Endodermal cell (in vitro differentiated cells): ENCODE data around the gene CMTM7. TPM values are rescaled to one million over a fixed set of nuclear protein-coding genes. Genes with fewer than 3 reads are reported as not detected.
A peak's percentile ranks its signal among the peaks of the same experiment; 100 is the strongest.

Experiments used
- DNase-seq: peaks from one replicate; pipeline ENCODE4 v3.0.0-alpha.2; 2017
- H3K27ac ChIP-seq: 2 replicates; pipeline ENCODE4 v1.5.1; 2013; ENCODE audit warnings: mild to moderate bottlenecking, low read depth, low read length, moderate library complexity
- H3K27me3 ChIP-seq: 2 replicates; pipeline ENCODE4 v1.6.1; 2013; ENCODE audit warnings: mild to moderate bottlenecking, low read length, moderate library complexity; ENCODE audit not compliant: insufficient read depth, control insufficient read depth, poor library complexity, severe bottlenecking
- H3K36me3 ChIP-seq: 2 replicates; pipeline ENCODE4 v1.7.0; 2013; ENCODE audit warnings: mild to moderate bottlenecking, low read length, moderate library complexity; ENCODE audit not compliant: control insufficient read depth, insufficient read depth
- H3K4me1 ChIP-seq: one replicate; pipeline ENCODE4 v1.7.0; 2013; ENCODE audit warnings: low read length; ENCODE audit not compliant: control insufficient read depth, insufficient read depth
- H3K4me3 ChIP-seq: 2 replicates; pipeline ENCODE4 v1.5.1; 2013; ENCODE audit warnings: mild to moderate bottlenecking, low read length, moderate library complexity
- H3K9ac ChIP-seq: 2 replicates; pipeline ENCODE4 v1.6.1; 2013; ENCODE audit warnings: mild to moderate bottlenecking, low read length, moderate library complexity; ENCODE audit not compliant: poor library complexity, severe bottlenecking; ENCODE audit errors: extremely low read depth
- H3K9me3 ChIP-seq: 2 replicates; pipeline ENCODE4 v1.6.1; 2013; ENCODE audit warnings: mild to moderate bottlenecking, low read length, moderate library complexity; ENCODE audit not compliant: control insufficient read depth
- H3K27ac Mint-ChIP-seq: 2 replicates; pipeline ENCODE4 v1.8.0; 2020; ENCODE audit warnings: mixed read lengths
- H3K27me3 Mint-ChIP-seq: 2 replicates; pipeline ENCODE4 v1.8.0; 2021; ENCODE audit warnings: mild to moderate bottlenecking, mixed read lengths; ENCODE audit not compliant: insufficient read depth
- H3K36me3 Mint-ChIP-seq: 2 replicates; pipeline ENCODE4 v1.8.0; 2020; ENCODE audit warnings: low read depth, mixed read lengths
- H3K4me1 Mint-ChIP-seq: 2 replicates; pipeline ENCODE4 v1.8.0; 2020; ENCODE audit warnings: mixed read lengths
- H3K4me3 Mint-ChIP-seq: 2 replicates; pipeline ENCODE4 v1.8.0; 2020; ENCODE audit warnings: mild to moderate bottlenecking, moderate library complexity, mixed read lengths
- H3K9me3 Mint-ChIP-seq: 2 replicates; pipeline ENCODE4 v1.8.0; 2020; ENCODE audit warnings: mild to moderate bottlenecking, mixed read lengths
- WGBS, 2 experiments: methylation state at CpG; one replicate each; pipeline versions ENCODE4 v1.1.5 to v1.1.7; 2013; ENCODE audit warnings: missing lambda C conversion rate in 2 of 2, mixed read lengths in 1 of 2; ENCODE audit not compliant: insufficient coverage in 1 of 2, insufficient read length in 1 of 2; 5-methylcytosine and 5-hydroxymethylcytosine counted together
- total RNA-seq, 2 donors: library from RNA; stranded (reverse); fragmentation: NEBNext Ultra II Directional in 1 of 2; extraction: Animal tissue kit (Norgen Biotek cat#: 25700) in 1 of 2; gene quantifications; 2 replicates in 1 of 2; 3 replicates in 1 of 2; pipeline ENCODE4 v1.2.1, GENCODE V29; 2021
- TF ChIP-seq, protein P1 (sequence below): fragments of 200-600 bp; sonication (generic); conservative IDR thresholded peaks from 2 replicates; pipeline ENCODE4 v1.5.0; 2021; ENCODE audit warnings: antibody characterized with exemption, mild to moderate bottlenecking

The CMTM7 gene
- total RNA-seq, 2 donors from 2014 or later: 11.1 TPM

DNA sequence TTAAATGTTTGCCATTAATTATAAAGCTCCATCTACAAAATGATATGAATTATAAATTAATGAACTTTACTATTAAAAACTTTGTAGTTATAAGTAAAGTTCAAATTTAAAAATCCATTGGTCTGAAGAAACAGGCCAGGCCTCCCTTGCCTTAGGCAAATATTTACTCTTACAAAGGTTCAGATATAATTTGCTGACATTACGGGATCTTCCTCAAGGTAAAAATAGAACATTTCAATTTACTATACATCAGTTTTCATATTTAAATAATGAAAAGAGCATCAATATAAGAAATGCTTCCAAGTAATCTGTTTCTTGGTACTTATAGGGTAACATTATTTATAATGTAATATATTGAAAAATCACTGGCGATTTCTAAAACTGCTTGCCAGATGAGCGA is 107.3 kb downstream of the CMTM7 start:
- H3K4me3 ChIP-seq: no peak overlapping the region
- H3K27me3 ChIP-seq: no peaks in the 10 kb centered on the region
- WGBS, 2 experiments: 93 to 100% methylated on average over 2 to 3 of the region's 3 CpGs
- H3K27ac ChIP-seq: no peak overlapping the region
- no peaks in the 10 kb centered on the region for H3K27me3 Mint-ChIP-seq
- H3K4me1 Mint-ChIP-seq: peaks cover 30% of the 10 kb centered on the region
- DNase-seq: no peak
- no peak overlapping the region for H3K4me3 Mint-ChIP-seq
- TF ChIP-seq, protein P1, sequence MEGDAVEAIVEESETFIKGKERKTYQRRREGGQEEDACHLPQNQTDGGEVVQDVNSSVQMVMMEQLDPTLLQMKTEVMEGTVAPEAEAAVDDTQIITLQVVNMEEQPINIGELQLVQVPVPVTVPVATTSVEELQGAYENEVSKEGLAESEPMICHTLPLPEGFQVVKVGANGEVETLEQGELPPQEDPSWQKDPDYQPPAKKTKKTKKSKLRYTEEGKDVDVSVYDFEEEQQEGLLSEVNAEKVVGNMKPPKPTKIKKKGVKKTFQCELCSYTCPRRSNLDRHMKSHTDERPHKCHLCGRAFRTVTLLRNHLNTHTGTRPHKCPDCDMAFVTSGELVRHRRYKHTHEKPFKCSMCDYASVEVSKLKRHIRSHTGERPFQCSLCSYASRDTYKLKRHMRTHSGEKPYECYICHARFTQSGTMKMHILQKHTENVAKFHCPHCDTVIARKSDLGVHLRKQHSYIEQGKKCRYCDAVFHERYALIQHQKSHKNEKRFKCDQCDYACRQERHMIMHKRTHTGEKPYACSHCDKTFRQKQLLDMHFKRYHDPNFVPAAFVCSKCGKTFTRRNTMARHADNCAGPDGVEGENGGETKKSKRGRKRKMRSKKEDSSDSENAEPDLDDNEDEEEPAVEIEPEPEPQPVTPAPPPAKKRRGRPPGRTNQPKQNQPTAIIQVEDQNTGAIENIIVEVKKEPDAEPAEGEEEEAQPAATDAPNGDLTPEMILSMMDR: no peak
- no peak overlapping the region for H3K9ac ChIP-seq
- peaks cover 9% of the 10 kb centered on the region for H3K36me3 Mint-ChIP-seq
- H3K9me3 ChIP-seq: no peaks in the 10 kb centered on the region
- peaks cover 9% of the 10 kb centered on the region for H3K4me1 ChIP-seq
- H3K27ac Mint-ChIP-seq: no peak overlapping the region
- H3K36me3 ChIP-seq: no peaks in the 10 kb centered on the region
- H3K9me3 Mint-ChIP-seq: no peaks in the 10 kb centered on the region

DNA sequence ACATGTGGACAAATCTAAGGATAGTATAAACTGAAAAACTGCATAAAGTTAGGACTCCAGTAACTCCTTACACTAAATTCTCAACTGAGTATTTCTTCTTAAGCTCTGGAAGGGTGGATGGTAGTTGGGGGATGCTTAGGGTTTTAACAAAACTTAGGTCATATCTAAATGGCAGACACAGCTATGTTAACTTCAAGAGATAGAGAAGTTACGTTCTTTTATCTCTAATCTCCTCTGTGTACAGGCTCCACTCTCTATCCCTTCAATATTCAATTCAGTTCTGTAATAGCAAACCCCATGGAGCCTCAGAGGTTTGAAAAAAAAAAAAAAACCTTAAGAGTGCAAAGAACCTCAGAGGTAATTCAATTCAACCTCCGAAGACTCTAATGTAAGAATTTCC is 107.9 kb downstream of the CMTM7 start:
- WGBS, 2 experiments: 98% methylated on average over 2 of the region's 2 CpGs; no CpG with 5 or more reads in 1 of the 2 experiments
- Mint-ChIP-seq H3K36me3 (peaks cover 9% of the 10 kb centered on the region), H3K4me3 (no peak overlapping the region), H3K4me1 (peaks cover 30% of the 10 kb centered on the region), H3K27me3 (no peaks in the 10 kb centered on the region), H3K9me3 (no peaks in the 10 kb centered on the region), H3K27ac (no peak overlapping the region)
- Histone ChIP-seq H3K9ac (no peak overlapping the region), H3K36me3 (no peaks in the 10 kb centered on the region), H3K4me1 (peaks cover 9% of the 10 kb centered on the region), H3K27ac (no peak overlapping the region), H3K9me3 (no peaks in the 10 kb centered on the region), H3K27me3 (no peaks in the 10 kb centered on the region), H3K4me3 (peak overlapping the region; percentile 10)
- no peak for DNase-seq
- TF ChIP-seq, protein P1: no peak

DNA sequence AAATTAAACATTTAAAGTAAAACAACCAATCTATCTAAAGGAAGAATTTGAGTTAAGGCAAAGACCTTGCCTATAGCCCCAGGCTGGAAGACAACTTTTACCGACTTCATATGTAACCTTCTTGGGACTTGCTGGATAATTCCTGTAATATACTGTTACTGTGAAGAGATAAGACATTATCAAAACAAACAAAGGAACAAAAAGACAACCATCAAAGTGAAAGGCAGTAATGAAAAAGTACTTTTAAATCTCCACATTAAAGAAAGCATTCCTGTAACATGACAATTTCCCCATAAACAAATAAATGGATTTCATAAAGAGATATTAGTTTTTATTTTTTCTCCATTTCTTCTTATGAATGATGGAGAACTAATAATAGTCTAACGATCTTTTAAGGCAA is 108.6 kb downstream of the CMTM7 start:
- no peaks in the 10 kb centered on the region for H3K9me3 ChIP-seq
- no peaks in the 10 kb centered on the region for H3K27me3 Mint-ChIP-seq
- H3K4me3 ChIP-seq: peak overlapping the region; percentile 10
- H3K36me3 Mint-ChIP-seq: peaks cover 9% of the 10 kb centered on the region
- no peak overlapping the region for H3K9ac ChIP-seq
- WGBS, 2 experiments: 82% methylated on average over 1 of the region's 2 CpGs; no CpG with 5 or more reads in 1 of the 2 experiments
- DNase-seq: no peak
- H3K36me3 ChIP-seq: no peaks in the 10 kb centered on the region
- H3K4me3 Mint-ChIP-seq: no peak overlapping the region
- no peaks in the 10 kb centered on the region for H3K9me3 Mint-ChIP-seq
- TF ChIP-seq, protein P1: no peak
- H3K27ac ChIP-seq: no peak overlapping the region
- peaks cover 27% of the 10 kb centered on the region for H3K4me1 Mint-ChIP-seq
- peaks cover 8% of the 10 kb centered on the region for H3K4me1 ChIP-seq
- no peak overlapping the region for H3K27ac Mint-ChIP-seq
- H3K27me3 ChIP-seq: no peaks in the 10 kb centered on the region
